HepG2 (cell line): ENCODE measurements around the gene FAM9C. TPM values are rescaled to one million over a fixed set of nuclear protein-coding genes. Genes with fewer than 3 reads are reported as not detected.

Experiments
- ATAC-seq: fragments of 200-7000 bp; cut with Tn5 transposase; 3 replicates; pipeline ENCODE4 v1.9.1; 2020; ENCODE audit warnings: mild to moderate bottlenecking, moderate library complexity
- BruUV-seq: library from RNA; stranded (reverse); fragments of 400-500 nt; replicated peaks from 2 replicates; lab custom pipeline; 2021; lab: Mats Ljungman, UMichigan
- CTCF ChIA-PET: fragments of 300-600 bp; formaldehyde crosslinking; extraction: SDS; loops from one replicate; lab custom pipeline; 2021; ENCODE audit warnings: low total read pairs, inconsistent platforms, low intra/inter-chr PET ratio; lab: Yijun Ruan, JAX
- POLR2A ChIA-PET: fragments of 350-600 bp; sonication (Branson Sonifier 250); formaldehyde crosslinking; loops from one replicate; lab custom pipeline; 2020; ENCODE audit warnings: antibody characterized with exemption, inconsistent platforms; lab: Yijun Ruan, JAX
- DNase-seq: peaks from one replicate; pipeline ENCODE4 v3.0.0-alpha.2; 2015; ENCODE audit warnings: low spot score
- FAIRE-seq: peaks from 3 replicates; lab custom pipeline; 2011; peaks lifted over from hg19 to GRCh38; lab: Jason Lieb, UNC
- H2AFZ ChIP-seq: one replicate; pipeline ENCODE4 v1.6.1; 2011; ENCODE audit warnings: low read length, inconsistent platforms
- H3K27ac ChIP-seq: fragments of 300-600 bp; 3 replicates; pipeline ENCODE4 v1.8.0; 2011; ENCODE audit warnings: mixed run types, mild to moderate bottlenecking, mixed read lengths, low read length, inconsistent platforms; ENCODE audit not compliant: insufficient read depth; ENCODE audit errors: extremely low read length
- H3K27me3 ChIP-seq, 2 experiments: fragments of 200-600 bp in 1 of 2; 2 replicates in 1 of 2; 3 replicates in 1 of 2; pipeline versions ENCODE4 v1.6.0 to v1.8.0; 2011; ENCODE audit warnings: low read length in 2 of 2, mild to moderate bottlenecking in 2 of 2, moderate library complexity in 2 of 2, inconsistent platforms in 1 of 2; ENCODE audit not compliant: insufficient read depth in 2 of 2, control insufficient read depth in 1 of 2
- H3K36me3 ChIP-seq, 2 experiments: fragments of 200-600 bp in 1 of 2; replicated peaks in 1 of 2; 2 replicates in 1 of 2; 3 replicates in 1 of 2; pipeline versions ENCODE4 v1.5.1 to v1.8.0; 2011; ENCODE audit warnings: low read length in 2 of 2, inconsistent platforms in 1 of 2; ENCODE audit not compliant: insufficient read depth in 2 of 2, control insufficient read depth in 1 of 2
- H3K4me1 ChIP-seq: 2 replicates; pipeline ENCODE4 v1.5.1; 2012; ENCODE audit warnings: low read length, inconsistent platforms; ENCODE audit not compliant: insufficient read depth
- H3K4me2 ChIP-seq: 2 replicates; pipeline ENCODE4 v1.6.0; 2011; ENCODE audit warnings: low read depth, low read length, inconsistent platforms
- H3K4me3 ChIP-seq, 3 experiments: fragments of 200-600 bp in 1 of 3; sonication (generic), shearing (Covaris generic) in 1 of 3; replicated peaks in 1 of 3; 2 replicates each; pipeline ENCODE4 v1.5.1; 2011 to 2016; ENCODE audit warnings: low read length in 3 of 3, inconsistent platforms in 2 of 3, low read depth in 2 of 3, mild to moderate bottlenecking in 2 of 3, control low read depth in 1 of 3, mixed read lengths in 1 of 3; ENCODE audit not compliant: insufficient read depth in 1 of 3
- H3K79me2 ChIP-seq: one replicate; pipeline ENCODE4 v1.6.1; 2011; ENCODE audit warnings: low read length, inconsistent platforms; ENCODE audit not compliant: insufficient read depth
- H3K9ac ChIP-seq: 2 replicates; pipeline ENCODE4 v1.6.0; 2011; ENCODE audit warnings: mild to moderate bottlenecking, low read depth, low read length, inconsistent platforms; ENCODE audit not compliant: insufficient read depth
- H3K9me3 ChIP-seq: 2 replicates; pipeline ENCODE4 v1.5.1; 2012; ENCODE audit warnings: mild to moderate bottlenecking, low read length
- H4K20me1 ChIP-seq: 2 replicates; pipeline ENCODE4 v1.6.0; 2011; ENCODE audit warnings: inconsistent platforms, mild to moderate bottlenecking, low read length, moderate library complexity; ENCODE audit not compliant: insufficient read depth
- ETV6 ChIP-seq: sonication (generic); formaldehyde crosslinking; conservative IDR thresholded peaks from 2 replicates; pipeline ENCODE4 v1.4.0; 2020; ENCODE audit warnings: missing genetic modification reagents
- JARID2 ChIP-seq: sonication (generic); formaldehyde crosslinking; IDR thresholded peaks from 2 replicates; pipeline ENCODE4 v1.8.1; 2023; ENCODE audit warnings: missing genetic modification reagents, inconsistent platforms; ENCODE audit not compliant: insufficient replicate concordance
- KDM1A ChIP-seq: IDR thresholded peaks from 2 replicates; pipeline ENCODE4 v1.6.1; 2016; ENCODE audit warnings: missing compliant biosample characterization
- MAZ ChIP-seq, 2 experiments: sonication (generic) in 1 of 2; formaldehyde crosslinking in 1 of 2; IDR thresholded peaks; 2 replicates each; pipeline versions ENCODE4 v1.5.0 to v1.6.1; 2012 to 2020; ENCODE audit warnings: low read depth in 2 of 2, mild to moderate bottlenecking in 2 of 2, borderline replicate concordance in 1 of 2, improper control_type of control experiment in 1 of 2, low read length in 1 of 2, missing genetic modification reagents in 1 of 2, moderate library complexity in 1 of 2
- MXI1 ChIP-seq: IDR thresholded peaks from 3 replicates; pipeline ENCODE4 v1.6.1; 2012; ENCODE audit warnings: low read depth, low read length, inconsistent platforms, borderline replicate concordance
- RAD21 ChIP-seq: fragments of 450-650 bp; formaldehyde crosslinking; IDR thresholded peaks from 2 replicates; pipeline ENCODE4 v1.5.0; 2020; ENCODE audit warnings: mild to moderate bottlenecking
- SETDB1 ChIP-seq: sonication (generic); formaldehyde crosslinking; IDR thresholded peaks from 2 replicates; pipeline ENCODE4 v1.5.1; 2020; ENCODE audit warnings: missing genetic modification reagents, mild to moderate bottlenecking, borderline replicate concordance
- SPEN ChIP-seq: sonication (generic); formaldehyde crosslinking; IDR thresholded peaks from 2 replicates; pipeline ENCODE4 v1.5.1; 2020; ENCODE audit warnings: low read depth, mild to moderate bottlenecking, missing genetic modification reagents
- ZNF136 ChIP-seq: sonication (generic); formaldehyde crosslinking; IDR thresholded peaks from 2 replicates; pipeline ENCODE4 v1.8.1; 2022; ENCODE audit warnings: low read depth, mild to moderate bottlenecking, moderate library complexity, missing genetic modification reagents
- ZNF501 ChIP-seq: sonication (generic); formaldehyde crosslinking; IDR thresholded peaks from 2 replicates; pipeline ENCODE4 v1.5.1; 2020; ENCODE audit warnings: mild to moderate bottlenecking, moderate library complexity, missing genetic modification reagents
- ZNF547 ChIP-seq: sonication (generic); formaldehyde crosslinking; IDR thresholded peaks from 2 replicates; pipeline ENCODE4 v1.5.1; 2020; ENCODE audit warnings: mild to moderate bottlenecking, missing genetic modification reagents
- ZNF768 ChIP-seq: sonication (generic); formaldehyde crosslinking; IDR thresholded peaks from 2 replicates; pipeline ENCODE4 v1.4.0; 2020; ENCODE audit warnings: missing genetic modification reagents
- WGBS: methylation state at CpG from one replicate; pipeline ENCODE4 v1.1.6; 2017; ENCODE audit warnings: low lambda C conversion rate; 5-methylcytosine and 5-hydroxymethylcytosine counted together
- in situ Hi-C: cut with HindIII; loops from 2 replicates; pipeline ENCODE4 v1.10.0; 2017; ENCODE audit warnings: low pct_unique_long_range_greater_than_20kb; ENCODE audit not compliant: extremely low pct_ligation_motif_present
- intact Hi-C: fragments of 100-400 bp; cut with micrococcal nuclease; formaldehyde crosslinking; loops from one replicate; pipeline ENCODE4 v1.10.0; 2022; ENCODE audit not compliant: unreplicated experiment
- polyA plus RNA-seq, 8 experiments: library from polyadenylated mRNA; depleted of rRNA in 3 of 8; stranded (reverse) in 7 of 8; unstranded in 1 of 8; fragments of >200 nt; fragmentation: Illumina TruSeq in 4 of 8; extraction: Trizol in 4 of 8; gene quantifications; 2 replicates each; pipeline versions ENCODE4 v1.2.1 to v1.2.3, GENCODE V29; 2011 to 2016; ENCODE audit warnings: low read depth in 4 of 8, missing spikeins in 1 of 8, mixed read lengths in 1 of 8; ENCODE audit not compliant: insufficient read depth in 1 of 8
- total RNA-seq, 5 experiments: library from RNA; depleted of rRNA; stranded (reverse); fragments of >200 nt; fragmentation: Illumina TruSeq; extraction: Trizol; gene quantifications; 2 replicates each; pipeline ENCODE4 v1.2.3, GENCODE V29; 2016; ENCODE audit warnings: low read depth in 1 of 5
- TF ChIP-seq, protein P1 (sequence below): sonication (generic); formaldehyde crosslinking; IDR thresholded peaks from 2 replicates; pipeline ENCODE4 v1.4.0; 2020; ENCODE audit warnings: missing genetic modification reagents, mild to moderate bottlenecking, borderline replicate concordance
- TF ChIP-seq, protein P2 (sequence below), 2 experiments: sonication (generic) in 1 of 2; formaldehyde crosslinking in 1 of 2; IDR thresholded peaks; 2 replicates each; pipeline versions ENCODE4 v1.4.0 to v1.6.1; 2018 to 2020; ENCODE audit warnings: missing genetic modification reagents in 2 of 2, borderline replicate concordance in 1 of 2, low read depth in 1 of 2, mild to moderate bottlenecking in 1 of 2, missing biosample characterization in 1 of 2
- TF ChIP-seq, protein P3 (sequence below), 2 experiments: IDR thresholded peaks; 2 replicates each; pipeline ENCODE4 v1.6.1; 2011 to 2012; ENCODE audit warnings: low read length in 2 of 2, borderline replicate concordance in 1 of 2, low read depth in 1 of 2, mild to moderate bottlenecking in 1 of 2, moderate library complexity in 1 of 2

FAM9C gene
- total and polyA plus RNA-seq, 2 of the 13 experiments (the other 11 are each of a cell fraction or from before 2014, with no cell fraction given): not detected

DNA sequence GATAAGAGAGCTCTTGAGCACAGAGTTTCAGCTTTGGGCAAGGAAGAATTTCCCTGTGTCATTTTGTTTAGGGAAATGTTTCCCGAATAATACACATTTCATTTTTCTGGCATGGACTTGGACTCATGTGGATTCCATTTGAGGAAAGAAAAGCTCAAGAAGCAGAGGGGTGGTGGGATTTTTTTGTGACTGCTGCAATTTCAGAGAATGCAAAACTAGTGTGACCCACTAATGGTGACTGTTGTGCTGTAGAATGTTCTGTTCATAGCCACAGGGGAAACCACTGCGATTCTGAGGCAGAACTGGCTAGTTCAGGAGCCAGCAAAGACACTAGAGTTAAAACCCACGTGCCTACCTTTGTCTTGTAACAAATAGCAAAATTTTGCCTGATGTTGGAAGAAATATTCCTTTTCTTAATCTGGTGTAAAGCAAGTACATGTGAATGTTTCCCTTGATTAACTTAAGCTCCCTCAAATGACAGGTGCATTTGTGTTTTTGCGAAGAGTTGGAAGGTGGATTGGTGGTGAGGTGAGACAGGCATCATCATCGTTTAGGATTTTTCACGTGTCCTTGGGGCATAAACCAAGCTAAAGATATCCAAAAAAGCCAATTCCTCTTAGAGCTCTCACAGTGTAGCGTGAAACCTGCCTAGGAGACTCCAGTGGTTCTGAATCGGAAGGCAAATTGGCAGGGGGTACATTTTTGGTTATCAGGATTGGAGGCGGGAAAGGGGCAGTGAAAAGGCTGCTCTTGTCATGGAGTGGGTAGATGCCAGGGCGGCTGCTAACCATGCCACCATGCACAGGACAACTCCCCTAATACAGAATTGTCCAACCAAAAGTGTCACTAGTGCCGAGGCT is 38.0 kb upstream of the FAM9C start:
- POLR2A ChIA-PET: no interaction called here
- no peaks in the 10 kb centered on the region for H3K9me3 ChIP-seq
- ATAC-seq (no peak), DNase-seq (no peak), FAIRE-seq (no peak)
- 45% methylated on average over 8 of the region's 11 CpGs for WGBS
- BruUV-seq: no TSS peak
- no peak overlapping the region for H3K4me3 ChIP-seq
- no peaks in the 10 kb centered on the region for H3K36me3 ChIP-seq
- H3K79me2 ChIP-seq: no peaks in the 10 kb centered on the region
- in situ Hi-C loops: no loop called here
- H3K27ac ChIP-seq: no peak overlapping the region
- no peak overlapping the region for H3K9ac ChIP-seq
- no peaks in the 10 kb centered on the region for H3K27me3 ChIP-seq
- H3K4me1 ChIP-seq: no peaks in the 10 kb centered on the region
- intact Hi-C loops: no loop called here
- no peak overlapping the region for H3K4me2 ChIP-seq
- H2AFZ ChIP-seq: no peak overlapping the region
- H4K20me1 ChIP-seq: no peaks in the 10 kb centered on the region
- CTCF ChIA-PET: no interaction called here
- TF ChIP-seq JARID2 (no peak), ETV6 (no peak), ZNF501 (no peak), SPEN (CRISPR knock-in tag) (no peak), ZNF547 (CRISPR knock-in tag) (no peak), MAZ (IDR thresholded peaks at IDR 0.05; ENCODE audit: borderline replicate concordance, low read depth, low read length) (no peak), MAZ (CRISPR knock-in tag; IDR thresholded peaks at IDR 0.05; ENCODE audit: low read depth) (no peak), ZNF136 (CRISPR knock-in tag) (no peak), ZNF768 (CRISPR knock-in tag) (no peak), RAD21 (CRISPR knock-in tag) (no peak), KDM1A (no peak), SETDB1 (CRISPR knock-in tag) (no peak), MXI1 (no peak)
- TF ChIP-seq, protein P1, sequence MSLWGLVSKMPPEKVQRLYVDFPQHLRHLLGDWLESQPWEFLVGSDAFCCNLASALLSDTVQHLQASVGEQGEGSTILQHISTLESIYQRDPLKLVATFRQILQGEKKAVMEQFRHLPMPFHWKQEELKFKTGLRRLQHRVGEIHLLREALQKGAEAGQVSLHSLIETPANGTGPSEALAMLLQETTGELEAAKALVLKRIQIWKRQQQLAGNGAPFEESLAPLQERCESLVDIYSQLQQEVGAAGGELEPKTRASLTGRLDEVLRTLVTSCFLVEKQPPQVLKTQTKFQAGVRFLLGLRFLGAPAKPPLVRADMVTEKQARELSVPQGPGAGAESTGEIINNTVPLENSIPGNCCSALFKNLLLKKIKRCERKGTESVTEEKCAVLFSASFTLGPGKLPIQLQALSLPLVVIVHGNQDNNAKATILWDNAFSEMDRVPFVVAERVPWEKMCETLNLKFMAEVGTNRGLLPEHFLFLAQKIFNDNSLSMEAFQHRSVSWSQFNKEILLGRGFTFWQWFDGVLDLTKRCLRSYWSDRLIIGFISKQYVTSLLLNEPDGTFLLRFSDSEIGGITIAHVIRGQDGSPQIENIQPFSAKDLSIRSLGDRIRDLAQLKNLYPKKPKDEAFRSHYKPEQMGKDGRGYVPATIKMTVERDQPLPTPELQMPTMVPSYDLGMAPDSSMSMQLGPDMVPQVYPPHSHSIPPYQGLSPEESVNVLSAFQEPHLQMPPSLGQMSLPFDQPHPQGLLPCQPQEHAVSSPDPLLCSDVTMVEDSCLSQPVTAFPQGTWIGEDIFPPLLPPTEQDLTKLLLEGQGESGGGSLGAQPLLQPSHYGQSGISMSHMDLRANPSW (CRISPR knock-in tag): no peak
- TF ChIP-seq, protein P2, sequence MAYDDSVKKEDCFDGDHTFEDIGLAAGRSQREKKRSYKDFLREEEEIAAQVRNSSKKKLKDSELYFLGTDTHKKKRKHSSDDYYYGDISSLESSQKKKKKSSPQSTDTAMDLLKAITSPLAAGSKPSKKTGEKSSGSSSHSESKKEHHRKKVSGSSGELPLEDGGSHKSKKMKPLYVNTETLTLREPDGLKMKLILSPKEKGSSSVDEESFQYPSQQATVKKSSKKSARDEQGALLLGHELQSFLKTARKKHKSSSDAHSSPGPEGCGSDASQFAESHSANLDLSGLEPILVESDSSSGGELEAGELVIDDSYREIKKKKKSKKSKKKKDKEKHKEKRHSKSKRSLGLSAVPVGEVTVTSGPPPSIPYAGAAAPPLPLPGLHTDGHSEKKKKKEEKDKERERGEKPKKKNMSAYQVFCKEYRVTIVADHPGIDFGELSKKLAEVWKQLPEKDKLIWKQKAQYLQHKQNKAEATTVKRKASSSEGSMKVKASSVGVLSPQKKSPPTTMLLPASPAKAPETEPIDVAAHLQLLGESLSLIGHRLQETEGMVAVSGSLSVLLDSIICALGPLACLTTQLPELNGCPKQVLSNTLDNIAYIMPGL (CRISPR knock-in tag; IDR thresholded peaks at IDR 0.05; ENCODE audit: borderline replicate concordance in 1 of 2, low read depth in 1 of 2): no peak
- TF ChIP-seq, protein P3, sequence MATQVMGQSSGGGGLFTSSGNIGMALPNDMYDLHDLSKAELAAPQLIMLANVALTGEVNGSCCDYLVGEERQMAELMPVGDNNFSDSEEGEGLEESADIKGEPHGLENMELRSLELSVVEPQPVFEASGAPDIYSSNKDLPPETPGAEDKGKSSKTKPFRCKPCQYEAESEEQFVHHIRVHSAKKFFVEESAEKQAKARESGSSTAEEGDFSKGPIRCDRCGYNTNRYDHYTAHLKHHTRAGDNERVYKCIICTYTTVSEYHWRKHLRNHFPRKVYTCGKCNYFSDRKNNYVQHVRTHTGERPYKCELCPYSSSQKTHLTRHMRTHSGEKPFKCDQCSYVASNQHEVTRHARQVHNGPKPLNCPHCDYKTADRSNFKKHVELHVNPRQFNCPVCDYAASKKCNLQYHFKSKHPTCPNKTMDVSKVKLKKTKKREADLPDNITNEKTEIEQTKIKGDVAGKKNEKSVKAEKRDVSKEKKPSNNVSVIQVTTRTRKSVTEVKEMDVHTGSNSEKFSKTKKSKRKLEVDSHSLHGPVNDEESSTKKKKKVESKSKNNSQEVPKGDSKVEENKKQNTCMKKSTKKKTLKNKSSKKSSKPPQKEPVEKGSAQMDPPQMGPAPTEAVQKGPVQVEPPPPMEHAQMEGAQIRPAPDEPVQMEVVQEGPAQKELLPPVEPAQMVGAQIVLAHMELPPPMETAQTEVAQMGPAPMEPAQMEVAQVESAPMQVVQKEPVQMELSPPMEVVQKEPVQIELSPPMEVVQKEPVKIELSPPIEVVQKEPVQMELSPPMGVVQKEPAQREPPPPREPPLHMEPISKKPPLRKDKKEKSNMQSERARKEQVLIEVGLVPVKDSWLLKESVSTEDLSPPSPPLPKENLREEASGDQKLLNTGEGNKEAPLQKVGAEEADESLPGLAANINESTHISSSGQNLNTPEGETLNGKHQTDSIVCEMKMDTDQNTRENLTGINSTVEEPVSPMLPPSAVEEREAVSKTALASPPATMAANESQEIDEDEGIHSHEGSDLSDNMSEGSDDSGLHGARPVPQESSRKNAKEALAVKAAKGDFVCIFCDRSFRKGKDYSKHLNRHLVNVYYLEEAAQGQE (IDR thresholded peaks at IDR 0.05; ENCODE audit: borderline replicate concordance in 1 of 2, low read depth in 1 of 2, low read length in 2 of 2): no peak
